K562 (cell line): ENCODE results near the gene PPARG. TPM values are rescaled to one million over a fixed set of nuclear protein-coding genes. Genes with fewer than 3 reads are reported as not detected.

Experiments
- ATAC-seq: fragments of 200-7000 bp; cut with Tn5 transposase; 3 replicates; pipeline ENCODE4 v1.9.1; 2020; ENCODE audit warnings: moderate library complexity
- BruUV-seq: library from RNA; stranded (reverse); fragments of 400-500 nt; replicated peaks from 2 replicates; lab custom pipeline; 2021; lab: Mats Ljungman, UMichigan
- CTCF ChIA-PET: fragments of 300-600 bp; formaldehyde crosslinking; extraction: SDS; loops from one replicate; lab custom pipeline; 2021; ENCODE audit warnings: low intra/inter-chr PET ratio; lab: Yijun Ruan, JAX
- POLR2A ChIA-PET: fragments of 300-600, 350-650 bp; sonication (Branson Sonifier 250); formaldehyde crosslinking; extraction: SDS; loops from one replicate; lab custom pipeline; 2021; ENCODE audit warnings: antibody characterized with exemption, inconsistent platforms; lab: Yijun Ruan, JAX
- DNase-seq, 4 experiments: peaks; one replicate each; pipeline versions ENCODE4 v3.0.0 to v3.0.0-alpha.2; 2011 to 2018; ENCODE audit warnings: low spot score in 3 of 4, mixed read lengths in 3 of 4; ENCODE audit errors: extremely low read depth in 1 of 4
- FAIRE-seq: peaks from 2 replicates; lab custom pipeline; 2011; peaks lifted over from hg19 to GRCh38; lab: Jason Lieb, UNC
- H2AFZ ChIP-seq: 2 replicates; pipeline ENCODE4 v1.6.0; 2011; ENCODE audit warnings: low read depth, low read length, control low read depth, inconsistent platforms
- H3K27ac ChIP-seq: fragments of 200-600 bp; 3 replicates; pipeline ENCODE4 v1.8.0; 2011; ENCODE audit warnings: low read depth, mild to moderate bottlenecking, control low read depth, inconsistent platforms, low read length, moderate library complexity, mixed read lengths; ENCODE audit errors: extremely low read depth
- H3K27me3 ChIP-seq, 2 experiments: fragments of 300-600 bp in 1 of 2; 2 replicates in 1 of 2; 3 replicates in 1 of 2; pipeline versions ENCODE4 v1.6.0 to v1.8.0; 2011; ENCODE audit warnings: inconsistent platforms in 2 of 2, low read length in 2 of 2, mild to moderate bottlenecking in 1 of 2, mixed read lengths in 1 of 2, moderate library complexity in 1 of 2; ENCODE audit not compliant: control insufficient read depth in 2 of 2, insufficient read depth in 2 of 2
- H3K36me3 ChIP-seq: fragments of 300-600 bp; 3 replicates; pipeline ENCODE4 v1.8.0; 2011; ENCODE audit warnings: mild to moderate bottlenecking, low read length, inconsistent platforms; ENCODE audit not compliant: control insufficient read depth, insufficient read depth
- H3K4me1 ChIP-seq, 2 experiments: fragments of 200-600 bp in 1 of 2; replicated peaks in 1 of 2; 2 replicates in 1 of 2; 3 replicates in 1 of 2; pipeline versions ENCODE4 v1.5.1 to v1.8.0; 2011; ENCODE audit warnings: inconsistent platforms in 2 of 2, low read length in 2 of 2, mild to moderate bottlenecking in 1 of 2, mixed read lengths in 1 of 2, moderate library complexity in 1 of 2; ENCODE audit not compliant: control insufficient read depth in 2 of 2, insufficient read depth in 2 of 2
- H3K4me2 ChIP-seq: 2 replicates; pipeline ENCODE4 v1.6.1; 2011; ENCODE audit warnings: low read length, control low read depth, inconsistent platforms, mixed read lengths; ENCODE audit not compliant: insufficient read depth
- H3K4me3 ChIP-seq: fragments of 200-600 bp; sonication (generic), shearing (Covaris generic); 2 replicates; pipeline ENCODE4 v1.5.1; 2016; ENCODE audit warnings: control low read depth, inconsistent platforms
- H3K79me2 ChIP-seq: fragments of 200-600 bp; 3 replicates; pipeline ENCODE4 v1.8.0; 2011; ENCODE audit warnings: low read length, inconsistent platforms; ENCODE audit not compliant: control insufficient read depth, insufficient read depth
- H3K9ac ChIP-seq, 2 experiments: 2 replicates each; pipeline versions ENCODE4 v1.6.0 to v1.6.1; 2011; ENCODE audit warnings: low read depth in 2 of 2, low read length in 2 of 2, control low read depth in 1 of 2, inconsistent platforms in 1 of 2, mild to moderate bottlenecking in 1 of 2, mixed read lengths in 1 of 2; ENCODE audit not compliant: insufficient read depth in 1 of 2
- H3K9me1 ChIP-seq: one replicate; pipeline ENCODE4 v1.6.0; 2011; ENCODE audit warnings: inconsistent platforms, mild to moderate bottlenecking, low read length, moderate library complexity; ENCODE audit not compliant: control insufficient read depth, insufficient read depth
- H3K9me3 ChIP-seq: replicated peaks from 2 replicates; pipeline ENCODE4 v1.5.1; 2011; ENCODE audit warnings: low read depth, low read length, inconsistent platforms; ENCODE audit not compliant: control insufficient read depth, insufficient read depth
- H4K20me1 ChIP-seq: replicated peaks from 2 replicates; pipeline ENCODE4 v1.6.1; 2011; ENCODE audit warnings: low read length, inconsistent platforms, mixed read lengths; ENCODE audit not compliant: control insufficient read depth, insufficient read depth
- IFI16 ChIP-seq: fragments of 250-450 bp; sonication (Bioruptor Pico); IDR thresholded peaks from 2 replicates; pipeline ENCODE4 v2.1.2; 2022; ENCODE audit warnings: mild to moderate bottlenecking, inconsistent platforms
- NBN ChIP-seq: fragments of 450-650 bp; IDR thresholded peaks from 2 replicates; pipeline ENCODE4 v1.6.1; 2016; ENCODE audit warnings: low read depth, mild to moderate bottlenecking
- NR4A1 ChIP-seq, 2 experiments: fragments of 250-450 bp in 1 of 2; fragments of 450-650 bp in 1 of 2; sonication (Bioruptor Pico) in 1 of 2; IDR thresholded peaks; 2 replicates each; pipeline versions ENCODE4 v1.4.0 to v1.6.1; 2016 to 2020; ENCODE audit warnings: mild to moderate bottlenecking in 2 of 2, missing compliant biosample characterization in 1 of 2, missing genetic modification characterization in 1 of 2, moderate library complexity in 1 of 2
- POLR2AphosphoS5 ChIP-seq: IDR thresholded peaks from 2 replicates; pipeline ENCODE4 v1.6.1; 2011; ENCODE audit warnings: mild to moderate bottlenecking, low read depth, low read length, moderate library complexity; ENCODE audit not compliant: control insufficient read depth, insufficient read depth
- ZBTB9 ChIP-seq: fragments of 450-650 bp; formaldehyde crosslinking; IDR thresholded peaks from 2 replicates; pipeline ENCODE4 v1.4.0; 2020; ENCODE audit warnings: mild to moderate bottlenecking, moderate library complexity
- ZKSCAN1 ChIP-seq: fragments of 150-350 bp; IDR thresholded peaks from 2 replicates; pipeline ENCODE4 v1.6.1; 2016; ENCODE audit warnings: low read depth, low read length
- WGBS: fragments of 100-300 bp; shearing (Covaris generic); methylation state at CpG from one replicate; pipeline ENCODE4 v1.1.6; 2016; ENCODE audit warnings: low coverage, mixed read lengths; ENCODE audit not compliant: insufficient coverage; ENCODE audit errors: missing lambda C conversion rate; 5-methylcytosine and 5-hydroxymethylcytosine counted together
- in situ Hi-C: fragments of 300-500 bp; cut with MboI; formaldehyde crosslinking; loops from 4 replicates; pipeline ENCODE4 v1.15.0; 2018; ENCODE audit warnings: inconsistent platforms, mixed read lengths
- intact Hi-C: fragments of 100-400 bp; cut with micrococcal nuclease; formaldehyde crosslinking; loops from 2 replicates; pipeline ENCODE4 v1.14.2; 2022
- polyA plus RNA-seq, 8 experiments: library from polyadenylated mRNA; depleted of rRNA in 4 of 8; stranded (reverse) in 5 of 8; unstranded in 3 of 8; fragments of >200 nt; fragmentation: Nextera tagmentation in 2 of 8; fragmentation: Illumina TruSeq in 1 of 8; extraction: Ambion mirVana in 2 of 8; extraction: Trizol in 1 of 8; gene quantifications; 2 replicates each; pipeline versions ENCODE4 v1.2.1 to v1.2.3, GENCODE V29; 2011 to 2014; ENCODE audit warnings: inconsistent platforms in 1 of 8, missing spikeins in 1 of 8
- total RNA-seq, 7 experiments: library from RNA; depleted of rRNA in 6 of 7; stranded (reverse); fragments of >200 nt in 6 of 7; fragmentation: Illumina TruSeq in 2 of 7; extraction: Trizol in 2 of 7; gene quantifications; 2 replicates each; pipeline versions ENCODE4 v1.2.1 to v1.2.3, GENCODE V29; 2011 to 2021; ENCODE audit warnings: low replicate concordance in 1 of 7

Gene PPARG
- total and polyA plus RNA-seq, 9 of the 15 experiments (the other 6 are each of a cell fraction or from before 2014, with no cell fraction given), result not detected

- H3K9me1 ChIP-seq, result no peaks in the 10 kb centered on the region
- TF ChIP-seq ZKSCAN1 (no peak), NR4A1 (CRISPR knock-in tag; IDR thresholded peaks at IDR 0.05) (no peak), NR4A1 (tag; IDR thresholded peaks at IDR 0.05) (no peak), IFI16 (no peak), NBN (no peak), ZBTB9 (no peak), POLR2AphosphoS5 (no peak)
- H3K27me3 ChIP-seq, result peaks cover 6 to 7% of the 10 kb centered on the region in 2 experiments; a peak in 4 of 5 replicates
- no peaks in the 10 kb centered on the region for H3K36me3 ChIP-seq
- no peak for ATAC-seq
- ChIA-PET POLR2A (interaction anchor here (1.8 kb wide), 1 partner anchor 11 kb away, joined by 5 read pairs; no protein-coding TSS in a partner anchor), CTCF (no interaction called here)
- no peak overlapping the region for H3K4me2 ChIP-seq
- H3K79me2 ChIP-seq, result no peaks in the 10 kb centered on the region
- no TSS peak for BruUV-seq
- no peak overlapping the region for H3K9ac ChIP-seq
- WGBS, result 2% methylated on average over 6 of the region's 6 CpGs
- intact Hi-C loops (no loop called here), in situ Hi-C loops (no loop called here)
- no peak overlapping the region for H3K27ac ChIP-seq
- H3K4me1 ChIP-seq, result no peaks in the 10 kb centered on the region; a peak in 1 of 5 replicates
- H3K9me3 ChIP-seq, result no peaks in the 10 kb centered on the region
- no peak overlapping the region for H2AFZ ChIP-seq
- no peak for FAIRE-seq
- no peaks in the 10 kb centered on the region for H4K20me1 ChIP-seq
- no peak overlapping the region for H3K4me3 ChIP-seq
- DNase-seq, result no peak
These were observed 107.6 kb downstream of the PPARG start for GRCh38 chr3:12396471-12396870.
